Stomach (tissue), 9 donors: ENCODE data around the gene CYP26B1. TPM values are rescaled to one million over a fixed set of nuclear protein-coding genes. Genes with fewer than 3 reads are reported as not detected.
A peak's percentile ranks its signal among the peaks of the same experiment; 100 is the strongest.

Experiments used
- DNase-seq, 2 donors: peaks; one replicate each; pipeline versions ENCODE4 v3.0.0 to v3.0.0-alpha.2; 2013 to 2019
- H3K27ac ChIP-seq, 5 donors: fragments of 200-600 bp in 4 of 5; sonication (generic) in 4 of 5; one replicate each; pipeline ENCODE4 v1.5.1; 2013 to 2019; ENCODE audit warnings: mild to moderate bottlenecking in 1 of 5, moderate library complexity in 1 of 5
- H3K27me3 ChIP-seq, 3 donors: fragments of 200-600 bp; sonication (generic); one replicate each; pipeline ENCODE4 v1.5.1; 2017 to 2019; ENCODE audit warnings: mixed run types in 1 of 3
- H3K36me3 ChIP-seq, 4 donors: fragments of 200-600 bp; sonication (generic); 1 replicate in 3 of 4; 2 replicates in 1 of 4; pipeline ENCODE4 v1.5.1; 2016 to 2019
- H3K4me1 ChIP-seq, 4 donors: fragments of 200-600 bp; sonication (generic); one replicate each; pipeline ENCODE4 v1.5.1; 2016 to 2019
- H3K4me3 ChIP-seq, 4 donors: fragments of 200-600 bp; sonication (generic) in 3 of 4; one replicate each; pipeline ENCODE4 v1.5.1; 2016 to 2019; ENCODE audit warnings: mild to moderate bottlenecking in 1 of 4
- H3K9me3 ChIP-seq, 4 donors: fragments of 200-600 bp; sonication (generic); one replicate each; pipeline ENCODE4 v1.5.1; 2016 to 2019
- EP300 ChIP-seq: sonication (generic); formaldehyde crosslinking; IDR thresholded peaks from one replicate; pipeline ENCODE4 v1.6.1; 2017; ENCODE audit warnings: antibody characterized with exemption
- POLR2A ChIP-seq, 4 donors: fragments of 450-650 bp; IDR thresholded peaks; one replicate each; pipeline ENCODE4 v1.6.1; 2016; ENCODE audit warnings: antibody characterized with exemption in 4 of 4, control low read depth in 2 of 4, mild to moderate bottlenecking in 1 of 4, moderate library complexity in 1 of 4
- POLR2AphosphoS5 ChIP-seq, 3 donors: sonication (generic); formaldehyde crosslinking; IDR thresholded peaks; one replicate each; pipeline ENCODE4 v1.6.1; 2016; ENCODE audit warnings: antibody characterized with exemption in 3 of 3
- WGBS, 5 donors: extraction: QIAGEN DNeasy Blood & Tissue Kit in 3 of 5; methylation state at CpG; one replicate each; pipeline versions ENCODE4 v1.1.5 to v1.1.7; 2013 to 2018; 5-methylcytosine and 5-hydroxymethylcytosine counted together
- intact Hi-C: fragments of 100-400 bp; cut with DNase I; formaldehyde crosslinking; loops from one replicate; pipeline ENCODE4 v1.15.1; 2023; ENCODE audit warnings: low total_unique reads
- polyA plus RNA-seq, 3 donors: library from polyadenylated mRNA; stranded (reverse); fragments of 200-250 nt; gene quantifications; one replicate each; pipeline ENCODE4 v1.2.3, GENCODE V29; 2013
- total RNA-seq, 5 donors: library from RNA; depleted of rRNA; stranded (reverse); fragments of >200 nt; gene quantifications; one replicate each; pipeline versions ENCODE4 v1.1.0 to v1.2.3, GENCODE V29; 2014 to 2016
- TF ChIP-seq, protein P1 (sequence below), 7 experiments: fragments of 450-650 bp in 4 of 7; fragments of 200-600 bp in 3 of 7; sonication (generic) in 3 of 7; IDR thresholded peaks; one replicate each; pipeline ENCODE4 v1.5.1; 2016 to 2019; ENCODE audit warnings: antibody characterized with exemption in 7 of 7, control low read depth in 2 of 7, mild to moderate bottlenecking in 1 of 7
- donor health status: healthy with polysubstance abuse.
- donor health status: Bipolar disorder and iron deficiency.
- donor health status: healthy.

The CYP26B1 gene
- total and polyA plus RNA-seq, 8 donors, result 0.45 to 2.4 (median 1.1) TPM; not detected in 3

GRCh38 chr2:72141032-72141645 lies 6.5 kb downstream of the CYP26B1 start:
- peaks cover 0 to 3% (median 0%) of the 10 kb centered on the region in 4 donors for H3K9me3 ChIP-seq
- WGBS, 5 donors, result 81 to 97% (median 93%) methylated on average over 3 to 5 of the region's 5 CpGs
- peaks cover 17 to 40% (median 33%) of the 10 kb centered on the region in 3 donors for H3K27me3 ChIP-seq
- intact Hi-C loops, result no loop called here
- peaks cover 45 to 63% (median 57%) of the 10 kb centered on the region in 4 donors for H3K4me1 ChIP-seq
- peak in 1 of 2 donors; percentile 2 for DNase-seq
- no peak overlapping the region for H3K4me3 ChIP-seq
- TF ChIP-seq EP300, result no peak
- no peak for TF ChIP-seq POLR2AphosphoS5 (IDR thresholded peaks at IDR 0.05)
- TF ChIP-seq, protein P1, sequence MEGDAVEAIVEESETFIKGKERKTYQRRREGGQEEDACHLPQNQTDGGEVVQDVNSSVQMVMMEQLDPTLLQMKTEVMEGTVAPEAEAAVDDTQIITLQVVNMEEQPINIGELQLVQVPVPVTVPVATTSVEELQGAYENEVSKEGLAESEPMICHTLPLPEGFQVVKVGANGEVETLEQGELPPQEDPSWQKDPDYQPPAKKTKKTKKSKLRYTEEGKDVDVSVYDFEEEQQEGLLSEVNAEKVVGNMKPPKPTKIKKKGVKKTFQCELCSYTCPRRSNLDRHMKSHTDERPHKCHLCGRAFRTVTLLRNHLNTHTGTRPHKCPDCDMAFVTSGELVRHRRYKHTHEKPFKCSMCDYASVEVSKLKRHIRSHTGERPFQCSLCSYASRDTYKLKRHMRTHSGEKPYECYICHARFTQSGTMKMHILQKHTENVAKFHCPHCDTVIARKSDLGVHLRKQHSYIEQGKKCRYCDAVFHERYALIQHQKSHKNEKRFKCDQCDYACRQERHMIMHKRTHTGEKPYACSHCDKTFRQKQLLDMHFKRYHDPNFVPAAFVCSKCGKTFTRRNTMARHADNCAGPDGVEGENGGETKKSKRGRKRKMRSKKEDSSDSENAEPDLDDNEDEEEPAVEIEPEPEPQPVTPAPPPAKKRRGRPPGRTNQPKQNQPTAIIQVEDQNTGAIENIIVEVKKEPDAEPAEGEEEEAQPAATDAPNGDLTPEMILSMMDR (IDR thresholded peaks at IDR 0.05), result no peak
- no peak for TF ChIP-seq POLR2A (IDR thresholded peaks at IDR 0.05)
- H3K27ac ChIP-seq, result no peak overlapping the region
- H3K36me3 ChIP-seq, result no peaks in the 10 kb centered on the region

DNA sequence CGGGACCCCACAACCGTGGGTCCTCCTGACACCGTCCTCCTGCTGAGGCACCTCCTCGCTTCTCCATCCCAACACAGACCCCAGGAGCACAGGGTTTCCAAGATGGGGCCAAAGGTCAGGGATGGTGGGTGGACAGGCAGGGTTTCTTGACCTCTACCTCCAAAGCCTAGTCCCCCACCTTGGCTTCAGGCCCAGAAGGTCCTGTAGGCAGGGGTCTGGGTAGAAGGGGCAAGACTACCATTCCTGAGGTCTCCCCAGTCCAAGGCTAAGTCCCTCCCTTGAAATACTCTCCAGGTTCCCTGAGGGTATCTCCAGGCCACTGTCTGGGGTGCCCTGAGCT lies 7.1 kb downstream of the CYP26B1 start:
- Histone ChIP-seq H3K36me3 (no peaks in the 10 kb centered on the region), H3K4me1 (peaks cover 41 to 57% (median 51%) of the 10 kb centered on the region in 4 donors), H3K4me3 (no peak overlapping the region), H3K9me3 (no peaks in the 10 kb centered on the region), H3K27me3 (peaks cover 11 to 35% (median 27%) of the 10 kb centered on the region in 3 donors), H3K27ac (no peak overlapping the region)
- peak; percentile 6 to 10 for DNase-seq
- TF ChIP-seq POLR2A (IDR thresholded peaks at IDR 0.05) (no peak), EP300 (no peak)
- 90 to 96% (median 94%) methylated on average over 3 to 4 of the region's 4 CpGs for WGBS, 5 donors
- intact Hi-C loops, result no loop called here

DNA sequence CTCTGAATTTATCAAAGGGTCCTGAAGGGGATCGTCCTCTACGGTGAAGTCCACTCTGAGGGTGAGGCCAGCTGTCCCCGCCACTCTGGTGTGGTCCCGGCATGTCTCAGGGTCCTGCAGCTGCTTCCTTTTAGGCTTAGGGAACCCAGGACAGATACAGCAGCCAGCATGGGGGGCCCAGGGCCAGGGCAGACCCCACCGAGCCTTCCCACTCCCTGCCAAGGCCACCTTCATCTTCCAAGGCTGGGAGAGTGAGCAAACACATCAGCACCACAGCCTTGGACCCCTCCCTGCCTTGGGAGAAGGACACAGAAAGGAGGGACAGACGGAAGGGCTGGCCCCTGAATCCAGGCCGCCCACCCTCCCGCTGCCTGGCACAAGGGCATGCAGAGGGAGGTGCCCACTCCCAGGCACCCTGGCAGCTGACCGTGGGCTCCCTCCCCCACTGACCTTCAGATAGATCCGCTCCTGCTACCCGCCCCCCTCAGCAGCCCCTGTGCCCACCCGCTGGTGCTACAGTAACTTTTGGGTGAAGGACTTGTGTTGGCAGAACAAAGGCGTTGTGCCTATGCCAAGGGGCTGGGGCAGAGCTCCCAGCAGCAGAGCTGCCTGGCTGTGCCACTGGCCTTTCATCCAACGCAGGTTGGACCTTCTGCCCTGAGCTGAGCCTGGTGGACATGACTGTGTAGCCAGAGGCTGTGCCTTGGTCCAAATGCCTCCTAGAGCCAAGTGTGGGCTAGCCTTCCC lies 7.6 kb downstream of the CYP26B1 start:
- no peak for TF ChIP-seq POLR2A (IDR thresholded peaks at IDR 0.05)
- TF ChIP-seq, protein P1 (IDR thresholded peaks at IDR 0.05), result no peak
- TF ChIP-seq EP300, result no peak
- no peak for TF ChIP-seq POLR2AphosphoS5 (IDR thresholded peaks at IDR 0.05)
- peak; percentile 2 to 7 for DNase-seq
- no peaks in the 10 kb centered on the region for H3K36me3 ChIP-seq
- no peak overlapping the region for H3K27ac ChIP-seq
- H3K4me3 ChIP-seq, result no peak overlapping the region
- WGBS, 5 donors, result 90 to 92% (median 91%) methylated on average over 9 to 14 of the region's 14 CpGs
- H3K27me3 ChIP-seq, result peaks cover 8 to 29% (median 22%) of the 10 kb centered on the region in 3 donors
- H3K9me3 ChIP-seq, result no peaks in the 10 kb centered on the region
- intact Hi-C loops, result no loop called here
- peaks cover 35 to 52% (median 46%) of the 10 kb centered on the region in 4 donors for H3K4me1 ChIP-seq

- Histone ChIP-seq H3K27ac (no peak overlapping the region), H3K36me3 (no peaks in the 10 kb centered on the region), H3K9me3 (no peaks in the 10 kb centered on the region), H3K4me1 (peaks cover 29 to 46% (median 40%) of the 10 kb centered on the region in 4 donors), H3K27me3 (peaks cover 4 to 27% (median 16%) of the 10 kb centered on the region in 3 donors), H3K4me3 (no peak overlapping the region)
- 79 to 100% (median 84%) methylated on average over 4 to 8 of the region's 8 CpGs for WGBS, 5 donors
- intact Hi-C loops, result no loop called here
- no peak for TF ChIP-seq POLR2A (IDR thresholded peaks at IDR 0.05)
- TF ChIP-seq, protein P1 (IDR thresholded peaks at IDR 0.05), result no peak
- no peak for TF ChIP-seq EP300
- no peak for TF ChIP-seq POLR2AphosphoS5 (IDR thresholded peaks at IDR 0.05)
- DNase-seq, result no peak
Measured at GRCh38 chr2:72139471-72139873, 8.2 kb downstream of the CYP26B1 start.
